ENCODE results near the gene PROM2. TPM values are rescaled to one million over a fixed set of nuclear protein-coding genes. Genes with fewer than 3 reads are reported as not detected.

Gene PROM2
- total and polyA plus RNA-seq, 11 donors = 0.35 to 1.9 (median 1.1) TPM

- no peak overlapping the region for H3K4me3 ChIP-seq
- no peak for TF ChIP-seq CTCF (IDR thresholded peaks at IDR 0.05)
- no peak for TF ChIP-seq POLR2A (IDR thresholded peaks at IDR 0.05)
- WGBS, 4 donors = 76 to 91% (median 83%) methylated on average over 4 of the region's 4 CpGs
- peaks cover 0 to 2% (median 0%) of the 10 kb centered on the region in 12 donors for H3K4me1 ChIP-seq
- no peaks in the 10 kb centered on the region for H3K27me3 ChIP-seq
- DNase-seq (peak in 1 of 5 donors; percentile 3), ATAC-seq (no peak)
- no peaks in the 10 kb centered on the region for H3K9me3 ChIP-seq
- intact Hi-C loops (cut with DNase I) = no loop called here
- no peaks in the 10 kb centered on the region for H3K36me3 ChIP-seq
- H3K27ac ChIP-seq = no peak overlapping the region
Observed at GRCh38 chr2:95265182-95265581, 9.1 kb upstream of the PROM2 start.

- peak in 1 of 5 donors; percentile 23 for DNase-seq
- no peak for ATAC-seq
- 72 to 83% (median 78%) methylated on average over 9 to 10 of the region's 10 CpGs for WGBS, 4 donors
- no peak for TF ChIP-seq CTCF (IDR thresholded peaks at IDR 0.05)
- TF ChIP-seq POLR2A (IDR thresholded peaks at IDR 0.05) = no peak
- Histone ChIP-seq H3K36me3 (no peaks in the 10 kb centered on the region), H3K4me1 (peaks cover 0 to 2% (median 0%) of the 10 kb centered on the region in 12 donors), H3K27ac (no peak overlapping the region), H3K27me3 (no peaks in the 10 kb centered on the region), H3K9me3 (no peaks in the 10 kb centered on the region), H3K4me3 (no peak overlapping the region)
- intact Hi-C loops (cut with DNase I) = no loop called here
Observed at GRCh38 chr2:95266781-95267430, 7.3 kb upstream of the PROM2 start.

- 82 to 90% (median 86%) methylated on average over 11 of the region's 11 CpGs for WGBS, 4 donors
- Histone ChIP-seq H3K27me3 (no peaks in the 10 kb centered on the region), H3K4me1 (peaks cover 0 to 2% (median 0%) of the 10 kb centered on the region in 12 donors), H3K36me3 (no peaks in the 10 kb centered on the region), H3K4me3 (no peak overlapping the region), H3K27ac (no peak overlapping the region), H3K9me3 (no peaks in the 10 kb centered on the region)
- peak in 1 of 5 donors; percentile 12 for DNase-seq
- no peak for TF ChIP-seq CTCF (IDR thresholded peaks at IDR 0.05)
- no peak for TF ChIP-seq POLR2A (IDR thresholded peaks at IDR 0.05)
- ATAC-seq = no peak
- intact Hi-C loops (cut with DNase I) = no loop called here
Observed at GRCh38 chr2:95267458-95268210, 6.6 kb upstream of the PROM2 start.

- H3K27ac ChIP-seq = no peak overlapping the region
- no peaks in the 10 kb centered on the region for H3K27me3 ChIP-seq
- H3K4me3 ChIP-seq = no peak overlapping the region
- H3K4me1 ChIP-seq = peaks cover 0 to 2% (median 0%) of the 10 kb centered on the region in 12 donors
- intact Hi-C loops (cut with DNase I) = no loop called here
- DNase-seq = peak in 1 of 5 donors; percentile 24
- TF ChIP-seq CTCF (IDR thresholded peaks at IDR 0.05) = no peak
- TF ChIP-seq POLR2A (IDR thresholded peaks at IDR 0.05) = no peak
- WGBS, 4 donors = 89 to 90% (median 89%) methylated on average over 13 of the region's 13 CpGs
- no peaks in the 10 kb centered on the region for H3K9me3 ChIP-seq
- no peaks in the 10 kb centered on the region for H3K36me3 ChIP-seq
- no peak for ATAC-seq
Observed at GRCh38 chr2:95268211-95269035, 5.8 kb upstream of the PROM2 start.
